Activated naive CD4-positive, alpha-beta T cell treated with anti-CD3 and anti-CD28 coated beads for 36 hours (primary cell): ENCODE data around the gene DNAI7. TPM values are rescaled to one million over a fixed set of nuclear protein-coding genes. Genes with fewer than 3 reads are reported as not detected.

ENCODE experiments used
- CTCF ChIA-PET: fragments of 350-600 bp; sonication (Branson Sonifier 250); formaldehyde crosslinking; loops from one replicate; lab custom pipeline; 2021; ENCODE audit warnings: antibody characterized with exemption; lab: Charles Lee
- DNase-seq: peaks from one replicate; pipeline ENCODE4 v3.0.0-alpha.2; 2020
- H3K27ac Mint-ChIP-seq: one replicate; pipeline ENCODE4 v1.8.0; 2021; ENCODE audit warnings: mild to moderate bottlenecking, mixed read lengths
- H3K27me3 Mint-ChIP-seq: one replicate; pipeline ENCODE4 v1.8.0; 2021; ENCODE audit warnings: low read depth, mixed read lengths
- H3K36me3 Mint-ChIP-seq: one replicate; pipeline ENCODE4 v1.8.0; 2021; ENCODE audit warnings: low read depth, mixed read lengths
- H3K4me1 Mint-ChIP-seq: one replicate; pipeline ENCODE4 v1.8.0; 2021; ENCODE audit warnings: low read depth, mixed read lengths
- H3K4me3 Mint-ChIP-seq: one replicate; pipeline ENCODE4 v1.8.0; 2021; ENCODE audit warnings: mild to moderate bottlenecking, moderate library complexity, mixed read lengths
- H3K9me3 Mint-ChIP-seq: one replicate; pipeline ENCODE4 v1.8.0; 2021; ENCODE audit warnings: mixed read lengths
- intact Hi-C: fragments of 100-400 bp; cut with micrococcal nuclease; formaldehyde crosslinking; loops from one replicate; pipeline ENCODE4 v1.15.1; 2023
- total RNA-seq, 2 experiments: library from RNA; stranded (reverse); gene quantifications; one replicate each; pipeline ENCODE4 v1.2.3, GENCODE V29; 2021

DNAI7 gene
- total RNA-seq, 2 experiments from 2014 or later: 0.10 to 0.35 TPM

DNA sequence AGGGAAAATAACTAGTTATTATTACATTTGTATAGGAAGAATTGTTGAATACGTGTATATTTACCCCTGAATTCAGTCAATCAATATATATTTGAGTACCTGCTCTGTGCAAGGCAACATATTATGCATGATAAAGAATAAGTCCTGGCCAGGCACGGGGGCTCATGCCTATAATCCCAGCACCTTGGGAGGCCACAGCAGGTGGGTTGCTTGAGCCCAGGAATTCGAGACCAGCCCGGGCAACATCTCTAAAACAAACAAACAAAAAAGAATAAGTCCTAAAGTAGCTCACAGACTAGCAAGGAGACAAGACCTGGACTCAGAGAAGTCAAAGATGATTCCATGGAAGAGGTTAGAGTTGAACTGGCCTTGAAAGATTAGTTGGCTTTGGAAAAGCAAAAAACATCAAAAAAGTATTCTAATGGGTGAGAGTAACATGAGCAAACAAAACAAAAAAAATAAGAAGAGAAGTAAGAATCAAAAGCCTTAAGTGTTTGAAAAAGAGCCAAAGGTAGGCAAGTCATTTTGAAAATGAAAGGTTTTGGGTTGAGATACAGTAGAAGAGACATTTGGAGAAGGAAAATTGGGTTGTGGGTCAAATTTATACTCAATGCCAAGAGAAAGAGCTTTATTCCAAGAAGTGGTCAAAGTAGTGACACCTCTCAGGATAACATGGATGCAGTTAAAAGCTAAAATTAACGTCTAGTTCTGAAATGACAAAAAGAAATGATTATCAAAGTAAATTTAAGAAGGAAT lies 130.9 kb downstream of the DNAI7 start:
- no peak overlapping the region for H3K4me3 Mint-ChIP-seq
- H3K4me1 Mint-ChIP-seq: peaks cover 52% of the 10 kb centered on the region
- intact Hi-C loops: loop anchor here (1.0 kb wide), 1 partner anchor 12 kb away; a partner anchor contains a TSS
- DNase-seq: no peak
- no peaks in the 10 kb centered on the region for H3K9me3 Mint-ChIP-seq
- H3K27me3 Mint-ChIP-seq: no peaks in the 10 kb centered on the region
- no peak overlapping the region for H3K27ac Mint-ChIP-seq
- CTCF ChIA-PET: no interaction called here
- H3K36me3 Mint-ChIP-seq: peaks cover 39% of the 10 kb centered on the region

DNA sequence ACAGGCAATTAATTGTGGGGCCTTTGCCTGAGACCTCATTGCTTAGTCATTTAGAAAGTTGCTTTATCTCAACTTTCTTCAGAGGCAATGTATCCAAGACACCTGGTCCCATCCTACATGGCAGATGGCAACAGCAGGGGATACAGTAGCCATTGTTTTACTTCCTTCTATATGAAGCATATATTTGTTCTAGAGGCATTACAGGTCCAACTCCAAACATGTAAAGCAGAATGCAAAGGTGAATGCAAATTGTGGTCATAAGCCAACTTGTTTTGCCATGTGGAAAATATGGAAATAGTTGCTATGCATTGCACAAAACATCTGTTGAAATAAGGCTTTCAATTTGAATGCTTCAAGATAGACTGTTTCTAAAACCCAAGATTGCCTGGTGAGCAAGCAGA lies 136.3 kb downstream of the DNAI7 start:
- no peaks in the 10 kb centered on the region for H3K27me3 Mint-ChIP-seq
- H3K36me3 Mint-ChIP-seq: peaks cover 4% of the 10 kb centered on the region
- no peak overlapping the region for H3K4me3 Mint-ChIP-seq
- H3K9me3 Mint-ChIP-seq: no peaks in the 10 kb centered on the region
- no peak for DNase-seq
- no peak overlapping the region for H3K27ac Mint-ChIP-seq
- peaks cover 62% of the 10 kb centered on the region for H3K4me1 Mint-ChIP-seq
- intact Hi-C loops: no loop called here
- CTCF ChIA-PET: interaction anchor here (0.8 kb wide), 1 partner anchor 182 kb away, joined by 3 read pairs; no protein-coding TSS in a partner anchor

Other genes starting within 250 kb of the DNAI7 start
- 10 to 100 TPM; 16.4 to 16.7 TPM for gene BCAT1, start 246.1 kb downstream of the DNAI7 start, total RNA-seq
- 10 to 100 TPM; 11.4 to 13.1 TPM for gene ETFRF1, start 77 bp upstream of the DNAI7 start, total RNA-seq
- gene KRAS, start 55.8 kb upstream of the DNAI7 start, total RNA-seq: 10 to 100 TPM; 18.9 to 20.6 TPM